Breast epithelium (tissue), 3 donors: ENCODE measurements around the gene HDHD2.

Experiments
- CTCF ChIP-seq, 3 donors: fragments of 450-650 bp; IDR thresholded peaks; one replicate each; pipeline ENCODE4 v1.5.1; 2016 to 2017; ENCODE audit warnings: antibody characterized with exemption in 3 of 3, mild to moderate bottlenecking in 3 of 3, moderate library complexity in 3 of 3
- POLR2A ChIP-seq: fragments of 450-650 bp; IDR thresholded peaks from one replicate; pipeline ENCODE4 v1.6.1; 2016; ENCODE audit warnings: antibody characterized with exemption, mild to moderate bottlenecking, moderate library complexity
- POLR2AphosphoS5 ChIP-seq, 3 donors: sonication (generic); formaldehyde crosslinking; IDR thresholded peaks; one replicate each; pipeline ENCODE4 v1.6.1; 2017; ENCODE audit warnings: antibody characterized with exemption in 3 of 3

- no peak for TF ChIP-seq CTCF (IDR thresholded peaks at IDR 0.05)
- no peak for TF ChIP-seq POLR2AphosphoS5 (IDR thresholded peaks at IDR 0.05)
- no peak for TF ChIP-seq POLR2A
Measured at GRCh38 chr18:47087676-47088075, 62.6 kb downstream of the HDHD2 start.
